HG02973 (cell line): ENCODE results near the gene DLGAP3.

Experiments
- ATAC-seq: cut with Tn5 transposase; IDR thresholded peaks from one replicate; pipeline ENCODE4 v1.9.1; 2021; ENCODE audit warnings: moderate library complexity; ENCODE audit not compliant: unreplicated experiment

Gene DLGAP3

GRCh38 chr1:34929853-34930701 lies 627 bp upstream of the DLGAP3 start:
- no peak for ATAC-seq

GRCh38 chr1:34928699-34929496 lies 552 bp downstream of the DLGAP3 start:
- no peak for ATAC-seq

- no peak for ATAC-seq
Measured at GRCh38 chr1:34928066-34928696, 1.3 kb downstream of the DLGAP3 start.

- no peak for ATAC-seq
Measured at GRCh38 chr1:34927316-34927715, 2.1 kb downstream of the DLGAP3 start.

- no peak for ATAC-seq
Measured at GRCh38 chr1:34926894-34927293, 2.6 kb downstream of the DLGAP3 start.

- ATAC-seq: no peak
Measured at GRCh38 chr1:34926156-34926555, 3.3 kb downstream of the DLGAP3 start.

- ATAC-seq: no peak
Measured at GRCh38 chr1:34925730-34926129, 3.7 kb downstream of the DLGAP3 start.

GRCh38 chr1:34924759-34925555 lies 4.5 kb downstream of the DLGAP3 start:
- no peak for ATAC-seq

- ATAC-seq: no peak
Measured at GRCh38 chr1:34923490-34923889, 6.0 kb downstream of the DLGAP3 start.

- no peak for ATAC-seq
Measured at GRCh38 chr1:34918977-34919561, 10.4 kb downstream of the DLGAP3 start.

GRCh38 chr1:34918386-34918976 lies 11.0 kb downstream of the DLGAP3 start:
- no peak for ATAC-seq

GRCh38 chr1:34917017-34917416 lies 12.4 kb downstream of the DLGAP3 start:
- ATAC-seq: no peak

GRCh38 chr1:34916104-34916503 lies 13.3 kb downstream of the DLGAP3 start:
- no peak for ATAC-seq

GRCh38 chr1:34915521-34915920 lies 13.9 kb downstream of the DLGAP3 start:
- ATAC-seq: no peak

GRCh38 chr1:34914958-34915357 lies 14.5 kb downstream of the DLGAP3 start:
- ATAC-seq: no peak

- no peak for ATAC-seq
Measured at GRCh38 chr1:34911465-34911864, 18.0 kb downstream of the DLGAP3 start.

- no peak for ATAC-seq
Measured at GRCh38 chr1:34910425-34910824, 19.0 kb downstream of the DLGAP3 start.

- ATAC-seq: no peak
Measured at GRCh38 chr1:34908369-34908768, 21.1 kb downstream of the DLGAP3 start.

- ATAC-seq: no peak
Measured at GRCh38 chr1:34907487-34908090, 21.9 kb downstream of the DLGAP3 start.

GRCh38 chr1:34906756-34907155 lies 22.7 kb downstream of the DLGAP3 start:
- ATAC-seq: no peak
